ENCODE data around the gene CSRNP3.

CSRNP3 gene

DNA sequence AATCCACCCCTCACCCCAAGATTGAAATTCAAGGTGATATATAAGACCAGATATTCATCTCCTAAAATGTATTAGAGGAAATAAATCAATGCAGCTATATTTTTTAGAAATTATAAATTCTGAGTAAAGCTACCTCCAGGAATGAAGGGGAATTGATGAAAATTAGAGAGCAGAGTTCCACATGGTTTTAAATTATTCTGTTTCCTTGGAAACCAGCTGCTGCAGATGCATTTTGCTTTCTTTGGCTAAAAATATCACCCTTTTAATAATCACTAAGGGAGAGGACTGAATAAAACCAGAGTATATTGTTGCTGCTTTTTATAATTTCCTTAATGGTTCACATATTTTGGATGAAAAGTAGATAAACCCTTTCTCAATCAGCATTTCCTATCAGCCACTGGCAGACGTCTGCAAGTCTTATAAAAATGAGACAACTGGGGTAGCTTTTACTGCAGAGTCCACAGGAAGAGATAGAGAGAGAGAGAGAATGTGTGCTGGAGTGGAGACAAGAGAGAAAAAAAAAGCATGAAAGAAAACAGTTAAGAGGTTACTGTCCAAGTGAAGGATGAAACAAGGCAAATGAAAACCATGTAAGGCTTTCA, 2.0 kb downstream of the CSRNP3 start:
- DNase-seq (ENCODE audit: low read depth in 2 of 2) = no peak

DNA sequence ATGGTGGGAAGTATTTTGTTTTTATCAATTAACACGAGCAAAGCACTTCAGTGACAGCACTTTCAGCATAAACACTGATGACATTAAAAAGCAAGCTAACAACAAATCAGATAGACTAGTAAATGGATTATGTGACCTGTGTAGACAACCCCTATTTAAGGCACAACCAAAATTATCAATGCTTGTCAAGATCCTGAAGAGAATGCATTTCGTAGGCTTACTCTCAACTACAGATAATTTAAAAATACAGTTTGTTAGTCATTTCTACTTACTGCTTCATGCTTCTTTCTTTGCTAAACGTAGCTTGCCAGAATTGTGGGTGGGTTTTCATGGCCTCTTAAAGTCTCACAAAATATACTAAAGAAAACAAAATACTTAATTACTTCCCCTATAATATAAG, 3.4 kb downstream of the CSRNP3 start:
- no peak for DNase-seq (ENCODE audit: low read depth in 2 of 2)

DNA sequence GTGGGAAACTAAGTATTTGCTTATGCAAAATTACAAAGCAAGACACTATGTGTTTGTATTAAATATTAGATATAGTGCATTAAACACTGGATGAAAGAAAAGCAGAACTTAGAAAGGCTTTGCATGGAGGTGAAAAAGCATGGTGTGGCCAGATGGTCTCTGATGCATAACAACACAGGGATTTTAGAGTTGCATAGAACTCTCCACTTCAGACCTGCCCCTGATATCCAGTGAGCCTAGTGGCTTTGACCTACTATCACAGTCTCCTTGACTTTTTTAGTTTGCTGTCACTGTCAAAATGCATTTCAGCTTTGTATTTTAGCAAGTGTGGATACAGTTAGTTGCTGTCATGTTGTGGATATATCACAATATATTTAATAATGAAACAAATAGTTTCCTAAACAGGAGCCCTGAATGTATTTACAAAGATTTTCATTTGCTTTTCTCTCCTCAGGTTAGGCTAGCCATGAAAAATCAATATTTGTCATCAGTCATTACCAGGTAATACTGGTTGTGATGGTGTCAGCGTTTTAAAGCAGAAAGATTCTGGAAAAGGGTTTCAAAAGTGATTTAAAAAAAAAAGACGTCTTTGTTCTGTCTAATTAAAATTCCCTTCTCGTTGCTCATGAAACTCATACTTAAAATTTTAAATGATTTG, 5.2 kb downstream of the CSRNP3 start:
- DNase-seq (ENCODE audit: low read depth in 2 of 2) = no peak

DNA sequence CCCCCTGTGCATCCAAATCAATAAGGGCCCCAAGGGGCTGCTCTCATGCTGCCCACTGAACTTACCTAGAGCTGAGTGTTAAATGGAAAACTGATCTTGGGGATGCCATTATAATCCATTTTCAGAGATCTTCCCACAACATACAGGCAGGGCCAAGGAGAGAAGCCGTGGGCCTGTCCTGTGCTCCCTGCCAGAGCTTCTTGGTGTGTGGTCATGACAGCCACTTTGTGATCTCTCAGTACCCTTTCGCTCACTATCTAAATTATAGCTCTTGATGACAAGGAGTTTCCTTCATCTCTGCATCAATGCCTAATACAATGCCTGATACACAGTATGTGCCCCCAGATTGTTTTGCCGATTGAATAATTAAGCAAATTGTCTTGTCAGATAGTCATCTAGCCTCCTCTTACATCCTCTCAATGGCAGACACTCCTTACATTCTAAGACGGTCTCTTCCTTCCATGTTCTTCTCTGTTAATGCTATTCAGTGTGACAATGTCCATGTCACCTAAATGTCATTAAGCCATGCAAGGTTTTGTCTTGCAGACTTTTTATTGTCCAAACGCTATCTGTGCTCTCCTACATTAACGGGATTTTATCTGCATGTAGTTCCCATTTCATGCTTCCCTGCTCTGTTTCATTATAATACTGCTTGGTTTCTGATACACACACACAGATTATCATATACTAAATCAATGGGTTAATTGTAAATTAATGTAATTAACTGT, 5.9 kb downstream of the CSRNP3 start:
- no peak for DNase-seq (ENCODE audit: low read depth in 2 of 2)

DNA sequence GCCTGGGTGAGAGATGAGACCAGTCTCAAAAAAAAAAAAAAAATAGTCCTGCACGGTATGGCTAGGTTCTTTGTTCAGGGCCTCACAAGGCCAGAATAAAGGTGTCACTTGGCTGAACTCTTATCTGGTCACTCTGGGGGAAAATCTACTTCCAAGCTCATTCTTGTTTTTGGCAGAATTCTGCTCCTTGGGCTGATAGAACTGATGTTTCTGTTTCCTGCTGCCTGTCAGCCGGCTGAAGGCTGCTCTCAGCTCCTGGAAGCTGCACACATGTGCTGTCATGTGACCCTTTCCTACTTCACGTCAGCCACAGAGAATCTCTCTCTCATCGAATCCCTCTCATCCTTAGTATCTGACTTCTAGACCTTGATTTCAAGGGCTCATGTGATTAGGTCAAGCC, 10.4 kb downstream of the CSRNP3 start:
- no peak for DNase-seq (ENCODE audit: low read depth in 2 of 2)

DNA sequence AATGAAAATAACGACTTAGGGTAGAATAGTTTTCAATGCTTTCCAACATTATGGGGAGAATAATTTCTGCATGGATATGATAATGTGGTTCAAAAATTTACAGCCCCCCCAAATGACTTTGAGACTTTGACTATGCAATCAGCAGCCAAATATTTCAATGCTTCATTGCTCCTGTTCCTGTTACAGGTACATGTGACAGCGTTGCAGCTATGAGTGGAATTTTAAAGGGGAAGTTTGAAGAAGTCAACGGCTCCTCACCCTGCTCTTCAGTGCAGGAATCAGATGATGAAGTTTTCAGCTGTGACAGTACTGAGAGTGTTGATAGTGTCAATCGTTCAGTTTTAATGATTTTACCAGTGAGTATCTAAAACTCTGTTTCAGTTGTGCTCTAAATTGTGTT, 25.1 kb downstream of the CSRNP3 start:
- DNase-seq (ENCODE audit: low read depth in 2 of 2) = no peak

DNA sequence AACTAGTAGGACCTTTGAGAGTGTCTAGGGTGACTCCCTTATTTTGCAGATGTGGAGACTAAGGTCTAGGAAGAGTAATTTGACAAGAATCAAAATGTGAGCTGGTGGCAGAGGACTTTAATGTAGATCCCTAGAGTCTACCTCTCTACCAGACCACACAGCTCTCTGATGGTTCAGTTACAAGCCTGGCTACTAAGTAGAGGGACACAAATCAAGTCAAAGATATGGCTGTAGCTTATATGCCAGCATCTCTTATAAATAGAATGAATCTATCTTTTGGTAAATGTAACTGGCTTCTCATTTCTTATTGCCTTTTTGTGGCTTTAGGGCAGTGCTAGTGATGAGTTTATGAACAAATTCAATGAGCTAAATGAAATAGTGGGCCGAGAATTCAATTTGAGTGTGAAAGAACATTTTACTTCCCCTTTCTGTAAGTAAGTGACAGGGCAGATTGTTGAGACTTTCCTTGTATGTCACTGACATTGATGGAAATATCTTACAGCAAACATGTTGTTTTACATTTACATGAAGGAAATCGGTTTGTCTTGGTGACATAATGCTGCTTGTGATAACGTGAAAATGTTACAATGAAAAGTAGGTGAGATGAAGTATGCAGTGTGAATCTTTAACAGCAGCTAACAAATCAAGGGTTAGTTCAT, 28.3 kb downstream of the CSRNP3 start:
- DNase-seq (ENCODE audit: low read depth in 2 of 2) = no peak

DNA sequence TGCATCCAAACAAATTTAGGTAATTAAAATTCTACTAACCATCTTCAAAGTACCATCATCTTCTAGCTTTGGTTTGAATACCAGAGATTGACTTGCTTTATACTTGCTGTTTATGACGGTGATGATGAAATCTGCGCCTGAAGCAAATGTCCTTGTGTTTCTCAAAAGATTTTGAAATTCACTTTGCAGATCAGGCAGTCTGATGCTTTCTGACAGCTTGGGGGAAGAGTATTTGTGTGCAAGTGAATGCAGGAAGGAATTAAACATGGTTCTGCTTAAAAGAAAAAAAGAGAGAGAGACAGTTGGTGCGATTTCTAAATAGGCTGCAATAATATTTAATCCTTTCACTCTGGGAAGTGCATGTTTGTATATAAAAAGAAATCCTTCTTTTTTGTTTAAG, 29.6 kb downstream of the CSRNP3 start:
- no peak for DNase-seq (ENCODE audit: low read depth in 2 of 2)

DNA sequence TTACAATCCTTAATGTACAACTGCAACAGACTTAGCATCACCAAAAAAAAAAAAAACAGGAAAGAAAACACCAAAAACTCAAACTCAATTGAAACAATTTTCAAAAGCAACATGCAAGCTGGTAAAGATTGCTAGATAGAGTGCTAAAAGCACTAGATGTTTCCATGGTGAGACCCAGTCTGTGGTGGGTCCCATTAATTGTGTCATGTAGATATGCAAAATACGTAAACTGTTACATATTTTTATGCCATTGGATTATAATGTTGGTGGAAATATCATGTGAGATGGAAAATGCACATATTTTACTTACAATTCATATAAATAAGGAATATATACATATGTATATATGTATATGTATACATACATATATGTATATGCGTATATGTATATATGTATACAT, 30.5 kb downstream of the CSRNP3 start:
- DNase-seq (ENCODE audit: low read depth in 2 of 2) = no peak

DNA sequence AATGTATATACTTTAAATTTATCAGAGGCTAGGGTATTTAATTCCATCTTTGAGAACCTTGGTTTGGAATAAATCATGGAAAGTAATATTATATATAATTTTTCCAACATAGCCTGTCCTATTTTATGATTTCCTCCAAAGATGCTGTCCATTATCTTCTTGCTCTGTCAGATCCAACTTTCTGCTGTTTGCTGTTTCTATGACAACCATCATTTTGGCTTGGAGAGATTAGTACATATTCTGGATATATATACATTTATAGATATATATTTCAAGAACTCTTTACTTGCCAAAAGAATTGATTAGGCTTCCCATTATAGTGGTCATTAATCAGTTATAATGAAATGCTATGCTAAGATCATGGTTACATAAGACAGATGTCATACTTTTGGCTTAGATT, 31.3 kb downstream of the CSRNP3 start:
- DNase-seq (ENCODE audit: low read depth in 2 of 2) = no peak

DNA sequence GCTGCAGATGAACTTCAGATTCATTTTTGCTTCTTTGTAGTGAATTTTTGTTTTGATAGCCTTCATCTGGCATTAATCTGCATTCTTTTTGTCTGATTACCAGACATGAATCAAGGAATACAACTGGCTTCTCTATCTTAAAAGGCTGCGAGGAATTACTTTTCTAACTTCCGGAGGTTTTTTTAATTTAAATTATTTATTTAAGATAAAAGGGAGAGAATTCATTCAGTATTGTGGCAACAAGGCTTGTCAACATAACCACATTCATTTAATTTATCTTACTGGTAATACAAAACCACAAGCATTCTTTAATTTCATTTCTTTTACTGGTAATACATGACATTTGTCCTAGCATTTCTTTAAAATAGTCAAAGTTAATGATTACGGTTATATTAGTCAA, 36.0 kb downstream of the CSRNP3 start:
- DNase-seq (ENCODE audit: low read depth in 2 of 2) = no peak

DNA sequence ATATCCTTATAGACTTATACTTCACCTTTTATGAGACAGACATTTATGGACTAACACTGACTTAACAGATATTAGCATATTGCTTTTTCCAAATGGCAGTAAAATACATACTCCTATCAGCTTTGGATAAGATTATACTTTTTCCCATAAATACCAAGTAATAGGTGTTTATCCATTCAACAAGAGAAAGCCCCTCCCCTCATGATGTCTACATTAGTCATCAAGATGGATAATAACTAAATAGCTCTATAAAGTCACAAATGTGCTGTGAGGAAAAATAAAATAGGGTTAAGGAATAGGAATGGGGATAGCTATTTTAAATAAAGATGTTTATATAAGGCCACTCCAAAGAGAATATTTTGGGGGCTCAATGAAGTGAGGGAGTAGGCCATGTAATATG, 39.4 kb downstream of the CSRNP3 start:
- no peak for DNase-seq (ENCODE audit: low read depth in 2 of 2)

DNA sequence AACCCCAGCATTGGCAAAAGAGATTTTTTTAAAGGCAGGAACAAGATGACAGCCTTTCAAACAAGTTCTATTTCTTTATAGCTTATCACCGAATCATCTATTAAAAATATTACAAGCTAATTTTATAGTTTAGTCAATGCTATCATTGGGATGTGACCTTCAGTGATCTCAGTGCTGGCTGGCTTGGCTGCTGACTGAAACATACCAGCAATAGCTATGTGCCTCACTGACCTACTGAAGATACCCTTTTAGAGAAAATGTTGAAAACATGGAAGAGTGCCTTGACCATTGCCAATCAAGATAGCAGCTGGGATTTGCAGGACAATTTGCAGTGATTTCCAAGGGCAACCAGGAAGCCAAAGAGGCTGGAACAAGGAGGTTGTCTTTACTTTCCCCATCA, 44.0 kb downstream of the CSRNP3 start:
- DNase-seq (ENCODE audit: low read depth in 2 of 2) = no peak

DNA sequence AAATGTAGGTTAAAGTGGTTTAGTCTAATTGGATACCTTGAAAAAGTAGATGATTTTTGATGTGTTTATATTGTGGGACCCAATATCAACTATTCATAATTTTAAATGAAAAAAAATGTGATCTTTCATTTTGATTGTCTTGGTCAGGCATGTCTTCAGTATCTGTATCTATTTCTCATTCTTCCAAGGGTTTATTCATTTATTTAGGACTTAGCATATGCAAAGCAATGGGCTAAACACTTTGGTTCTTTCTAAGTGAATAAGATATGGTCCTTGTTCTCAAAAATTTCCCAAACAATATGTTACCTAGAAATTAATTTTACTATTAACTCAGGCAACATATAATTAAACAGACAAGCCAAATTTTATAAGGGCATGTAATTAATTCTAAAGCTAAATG, 49.1 kb downstream of the CSRNP3 start:
- DNase-seq (ENCODE audit: low read depth in 2 of 2) = no peak

DNA sequence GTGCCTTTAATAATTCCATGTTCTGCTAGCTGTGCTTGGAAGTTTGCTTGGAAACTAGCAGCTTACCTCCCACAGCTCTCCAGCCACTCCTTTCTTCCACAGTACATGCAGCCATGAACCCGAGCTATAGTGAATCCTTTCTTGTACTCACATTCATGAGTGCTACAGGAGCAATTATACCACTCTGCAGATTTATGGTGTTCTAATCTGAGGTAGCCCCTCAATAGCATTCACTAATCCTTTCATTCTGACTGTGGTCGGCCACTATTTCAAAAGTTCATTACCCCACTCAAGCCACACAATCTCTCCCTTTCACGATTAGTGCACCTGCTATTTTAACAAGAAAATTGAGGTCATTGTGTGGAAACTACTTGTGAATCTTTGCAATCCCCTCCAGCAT, 53.2 kb downstream of the CSRNP3 start:
- DNase-seq (ENCODE audit: low read depth in 2 of 2) = no peak

DNA sequence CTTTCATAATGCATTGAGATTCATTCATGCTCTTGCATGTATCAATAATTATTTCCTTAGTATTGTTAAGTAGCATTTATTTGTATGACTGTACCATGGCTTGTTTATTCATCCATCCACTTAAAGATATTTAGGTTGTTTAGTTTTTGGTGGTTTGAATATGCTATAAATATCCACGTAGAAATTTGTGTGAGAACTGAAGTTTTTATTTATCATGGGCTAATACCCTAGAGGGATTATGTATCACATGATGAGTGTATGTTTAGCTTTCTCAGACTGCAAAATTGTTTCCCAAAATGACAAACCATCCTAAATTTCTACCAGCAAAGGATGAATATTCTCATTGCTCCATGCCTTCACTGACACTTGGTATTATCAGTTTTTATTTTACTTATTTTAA, 55.2 kb downstream of the CSRNP3 start:
- DNase-seq (ENCODE audit: low read depth in 2 of 2) = no peak

DNA sequence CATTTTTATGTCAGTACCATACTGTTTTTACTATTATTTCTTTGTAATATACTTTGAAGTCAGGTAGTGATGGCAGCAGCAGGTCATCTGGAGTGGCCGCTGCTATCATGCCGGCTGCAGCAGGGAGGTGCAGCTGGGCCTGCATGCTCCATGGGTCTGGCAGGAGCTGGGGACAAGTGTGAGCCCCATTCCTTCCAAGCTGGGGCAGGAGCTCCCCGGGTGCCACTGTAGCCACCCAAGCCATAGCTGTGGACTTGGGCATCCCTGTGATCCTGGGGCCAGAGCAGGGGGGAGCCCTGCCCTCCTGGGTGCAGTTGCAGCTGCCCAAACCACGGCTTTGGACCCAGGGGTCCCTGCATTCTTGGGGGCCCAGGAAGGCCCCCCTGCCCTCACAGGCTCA, 59.2 kb downstream of the CSRNP3 start:
- no peak for DNase-seq (ENCODE audit: low read depth in 2 of 2)

DNA sequence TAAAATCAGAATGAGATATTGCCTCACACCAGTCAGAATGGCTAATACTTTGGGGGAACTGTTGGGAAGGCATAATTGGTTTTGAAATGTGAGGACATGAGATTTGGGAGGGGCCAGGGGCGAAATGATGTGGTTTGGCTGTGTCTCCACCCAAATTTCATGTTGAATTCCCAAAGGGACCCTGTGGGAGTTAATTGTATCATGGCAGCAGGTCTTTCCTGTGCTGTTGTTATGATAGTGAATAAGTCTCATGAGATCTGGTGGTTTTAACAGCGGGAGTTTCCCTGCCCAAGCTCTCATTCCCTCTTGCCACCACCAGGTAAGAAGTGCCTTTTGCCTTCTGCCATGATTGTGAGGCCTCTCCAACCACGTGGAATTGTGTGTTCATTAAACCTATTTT, 59.6 kb downstream of the CSRNP3 start:
- DNase-seq (ENCODE audit: low read depth in 2 of 2) = no peak

DNA sequence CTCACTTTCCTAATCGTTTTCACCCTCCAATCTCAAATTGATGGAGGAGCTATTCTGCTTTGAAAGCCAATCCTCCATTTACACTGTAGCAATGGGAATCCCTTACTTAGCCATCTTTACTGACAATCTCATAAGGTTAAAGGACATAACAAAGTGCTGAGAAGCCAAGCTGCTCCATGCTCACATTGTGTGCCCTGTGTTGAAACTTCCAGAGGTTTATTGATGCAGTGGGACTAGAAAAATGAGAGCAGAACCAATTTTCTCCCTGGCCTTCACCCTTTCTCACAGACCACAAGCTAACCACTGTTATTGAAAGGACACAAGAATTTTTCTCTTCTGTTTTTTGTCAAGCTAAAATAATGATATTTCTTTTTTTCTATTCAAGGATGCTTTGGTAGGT, 63.8 kb downstream of the CSRNP3 start:
- no peak for DNase-seq (ENCODE audit: low read depth in 2 of 2)

DNA sequence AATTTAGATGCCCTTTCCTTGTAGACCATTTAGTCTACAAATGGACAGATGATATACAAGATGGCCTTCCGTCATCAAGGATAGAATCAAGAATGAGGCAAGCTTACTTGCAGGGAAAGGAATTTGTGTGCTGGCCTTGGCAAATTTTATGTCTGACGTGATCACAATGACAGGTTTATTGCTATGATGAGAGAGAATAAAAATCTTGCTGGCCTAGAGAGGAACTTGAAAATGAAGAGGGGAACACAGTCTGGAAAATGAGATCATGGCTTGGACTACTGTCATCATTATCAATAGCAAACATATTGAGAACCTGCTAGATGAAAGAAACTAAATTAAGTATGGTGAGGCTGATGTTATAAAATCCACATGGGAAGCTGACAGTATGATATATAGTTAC, 66.0 kb downstream of the CSRNP3 start:
- DNase-seq (ENCODE audit: low read depth in 2 of 2) = no peak

DNA sequence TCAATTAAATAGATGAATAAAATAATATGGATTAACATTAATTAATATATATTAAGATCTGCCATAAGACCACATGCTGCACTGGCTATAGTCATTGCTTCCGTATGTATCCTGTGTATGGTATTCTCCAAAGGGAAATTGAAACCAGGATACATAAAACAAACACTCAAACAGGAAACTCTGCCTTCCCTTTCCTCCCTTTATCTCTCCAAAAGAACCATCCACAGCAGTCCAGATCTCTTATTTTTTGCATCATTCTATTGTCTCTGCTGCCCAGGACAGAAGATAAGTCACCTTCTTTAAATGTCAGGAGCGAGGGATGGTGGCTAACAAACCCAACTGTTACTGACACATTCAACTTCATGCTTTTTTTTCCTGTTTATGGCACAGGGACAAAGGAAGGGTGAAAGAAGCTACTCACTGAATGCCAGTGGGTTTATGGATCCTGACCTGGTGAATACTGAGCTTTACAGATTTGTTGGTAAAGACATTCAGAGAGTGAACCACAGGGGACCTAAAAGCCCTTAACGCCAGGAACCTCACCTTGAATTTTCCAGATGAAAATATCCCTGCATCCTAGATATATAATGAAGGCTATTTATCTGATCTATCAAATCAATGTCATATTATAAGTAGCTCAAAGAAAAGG, 67.5 kb downstream of the CSRNP3 start:
- no peak for DNase-seq (ENCODE audit: low read depth in 2 of 2)

DNA sequence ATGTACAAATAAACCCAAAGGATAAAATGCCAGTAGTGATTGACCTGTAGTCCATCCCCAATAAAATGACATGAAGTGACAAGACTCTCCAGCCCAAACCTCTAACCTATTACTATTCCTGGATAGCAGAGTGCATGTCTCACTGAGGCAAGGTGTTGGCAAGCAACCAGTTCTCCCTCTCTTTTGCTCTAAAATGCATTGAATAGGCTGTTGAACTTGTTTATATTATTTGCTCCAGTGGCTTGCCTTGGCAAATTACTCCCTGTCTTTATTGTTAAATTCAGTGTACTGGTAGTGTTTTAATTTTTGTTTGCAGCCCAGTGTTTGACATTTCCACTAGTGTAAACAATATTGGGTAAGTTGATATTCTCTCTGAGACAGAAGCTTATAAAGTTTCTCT, 70.5 kb downstream of the CSRNP3 start:
- no peak for DNase-seq (ENCODE audit: low read depth in 2 of 2)
